ENCODE results near the gene TPPP.

Gene TPPP

GRCh38 chr5:610744-611730 lies 82.1 kb downstream of the TPPP start:
- ChIA-PET POLR2A (interaction anchor here (0.8 to 1.3 kb wide), 7 partner anchors 10 to 468 kb away, joined by 3 to 5 read pairs (median 4); no protein-coding TSS in a partner anchor), CTCF (no interaction called here)
- TF ChIP-seq FOXK2 (IDR thresholded peaks at IDR 0.05) (no peak), L3MBTL2 (conservative IDR thresholded peaks at IDR 0.05) (no peak), LEF1 (IDR thresholded peaks at IDR 0.05; ENCODE audit: borderline replicate concordance) (no peak), ELF4 (IDR thresholded peaks at IDR 0.05) (no peak), HDGF (IDR thresholded peaks at IDR 0.05; ENCODE audit: borderline replicate concordance) (no peak), FOXA1 (IDR thresholded peaks at IDR 0.05) (no peak), ARNT (IDR thresholded peaks at IDR 0.05) (no peak), SP1 (IDR thresholded peaks at IDR 0.05) (no peak), FOXM1 (IDR thresholded peaks at IDR 0.05; ENCODE audit: borderline replicate concordance) (no peak), BHLHE40 (IDR thresholded peaks at IDR 0.05; ENCODE audit: borderline replicate concordance) (no peak), TARDBP (IDR thresholded peaks at IDR 0.05) (no peak), ZNF384 (IDR thresholded peaks at IDR 0.05) (no peak), PKNOX1 (IDR thresholded peaks at IDR 0.05) (no peak)
- DNase-seq (ENCODE audit: extremely low spot score), result no peak

GRCh38 chr5:610011-610743 lies 83.0 kb downstream of the TPPP start:
- CTCF ChIA-PET, result no interaction called here
- POLR2A ChIA-PET, result no interaction called here

More at GRCh38 chr5:610011-610743, 83.0 kb downstream of the TPPP start:
- no peak for TF ChIP-seq TARDBP (IDR thresholded peaks at IDR 0.05)
- no peak for TF ChIP-seq FOXK2 (IDR thresholded peaks at IDR 0.05)
- TF ChIP-seq FOXM1 (IDR thresholded peaks at IDR 0.05; ENCODE audit: borderline replicate concordance), result no peak
- TF ChIP-seq ARNT (IDR thresholded peaks at IDR 0.05), result no peak
- no peak for TF ChIP-seq NFRKB (IDR thresholded peaks at IDR 0.05)
- TF ChIP-seq SUZ12 (IDR thresholded peaks at IDR 0.05), result no peak
- no peak for TF ChIP-seq CTBP1 (IDR thresholded peaks at IDR 0.05; ENCODE audit: borderline replicate concordance)
- DNase-seq (ENCODE audit: extremely low spot score), result no peak

Measured in HEK293T (cell line).